GM21576 (cell line): ENCODE data around the gene CACFD1.

Source experiments
- ATAC-seq: cut with Tn5 transposase; IDR thresholded peaks from one replicate; pipeline ENCODE4 v1.9.1; 2021; ENCODE audit warnings: mild to moderate bottlenecking, moderate library complexity; ENCODE audit not compliant: unreplicated experiment

Gene CACFD1

DNA sequence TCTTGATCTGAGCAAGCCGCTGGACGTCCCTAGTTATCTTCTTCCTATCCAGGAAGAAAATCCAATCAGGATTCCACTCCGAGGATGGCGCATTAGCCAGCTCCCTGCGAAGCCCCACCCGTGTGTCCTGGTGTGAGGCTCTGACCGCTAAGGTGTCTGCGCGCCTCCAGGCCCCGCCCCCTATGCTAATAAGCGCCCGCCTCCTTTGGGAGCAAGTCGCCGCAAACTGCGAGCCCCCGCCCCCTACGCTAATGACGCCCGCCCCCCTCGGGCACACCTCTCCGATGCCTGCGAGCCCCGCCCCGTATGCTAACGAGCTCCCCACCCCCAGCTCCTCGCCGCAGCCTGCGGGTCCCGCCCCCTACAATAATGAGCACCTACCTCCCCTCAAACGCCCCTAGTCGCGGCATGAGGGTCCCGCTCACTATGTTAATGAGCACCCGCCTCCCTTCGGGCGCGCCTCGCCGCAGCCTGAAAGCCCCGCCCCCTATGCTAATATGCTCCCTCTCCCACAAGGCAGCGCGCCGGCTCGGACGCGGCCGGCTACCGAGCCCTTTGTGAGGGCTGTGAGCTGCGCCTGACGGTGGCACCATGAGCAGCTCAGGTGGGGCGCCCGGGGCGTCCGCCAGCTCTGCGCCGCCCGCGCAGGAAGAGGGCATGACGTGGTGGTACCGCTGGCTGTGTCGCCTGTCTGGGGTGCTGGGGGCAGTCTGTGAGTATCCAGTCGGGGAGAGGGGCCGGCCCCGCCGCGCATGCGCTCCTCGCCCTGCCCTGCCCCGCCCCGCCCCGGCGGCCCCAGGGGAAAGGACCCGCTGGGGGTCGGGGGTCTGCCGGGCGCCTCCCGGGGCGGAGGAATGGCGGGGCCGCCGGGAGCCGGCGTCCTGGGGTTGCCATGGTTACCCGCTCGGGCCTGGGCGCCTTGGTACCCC, at the start of gene CACFD1:
TSS of gene CACFD1 (plus strand) at position 503 of the 929 bp plus-strand sequence. CDS start at position 592, 89 bp downstream.
- peak; percentile 68 for ATAC-seq

DNA sequence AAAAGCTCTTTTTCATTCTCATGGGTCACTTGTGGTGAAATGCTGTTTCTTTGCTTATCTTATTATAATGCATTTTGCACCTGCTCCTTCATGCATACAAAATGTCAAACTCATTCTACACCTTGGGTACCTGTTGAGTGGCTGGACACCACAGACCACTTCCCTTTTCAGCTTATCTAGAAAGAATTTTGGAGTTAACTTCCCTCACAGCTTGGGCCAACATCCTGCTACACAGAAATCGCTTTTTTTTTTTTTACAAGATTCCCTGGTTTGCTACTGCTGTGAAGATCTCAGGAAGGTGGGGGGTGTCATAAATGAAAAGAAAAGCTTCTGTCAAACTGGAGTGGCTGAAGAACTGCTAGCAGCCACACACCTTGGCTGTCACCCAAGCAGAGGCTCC, 44.6 kb upstream of the CACFD1 start:
- ATAC-seq: no peak

DNA sequence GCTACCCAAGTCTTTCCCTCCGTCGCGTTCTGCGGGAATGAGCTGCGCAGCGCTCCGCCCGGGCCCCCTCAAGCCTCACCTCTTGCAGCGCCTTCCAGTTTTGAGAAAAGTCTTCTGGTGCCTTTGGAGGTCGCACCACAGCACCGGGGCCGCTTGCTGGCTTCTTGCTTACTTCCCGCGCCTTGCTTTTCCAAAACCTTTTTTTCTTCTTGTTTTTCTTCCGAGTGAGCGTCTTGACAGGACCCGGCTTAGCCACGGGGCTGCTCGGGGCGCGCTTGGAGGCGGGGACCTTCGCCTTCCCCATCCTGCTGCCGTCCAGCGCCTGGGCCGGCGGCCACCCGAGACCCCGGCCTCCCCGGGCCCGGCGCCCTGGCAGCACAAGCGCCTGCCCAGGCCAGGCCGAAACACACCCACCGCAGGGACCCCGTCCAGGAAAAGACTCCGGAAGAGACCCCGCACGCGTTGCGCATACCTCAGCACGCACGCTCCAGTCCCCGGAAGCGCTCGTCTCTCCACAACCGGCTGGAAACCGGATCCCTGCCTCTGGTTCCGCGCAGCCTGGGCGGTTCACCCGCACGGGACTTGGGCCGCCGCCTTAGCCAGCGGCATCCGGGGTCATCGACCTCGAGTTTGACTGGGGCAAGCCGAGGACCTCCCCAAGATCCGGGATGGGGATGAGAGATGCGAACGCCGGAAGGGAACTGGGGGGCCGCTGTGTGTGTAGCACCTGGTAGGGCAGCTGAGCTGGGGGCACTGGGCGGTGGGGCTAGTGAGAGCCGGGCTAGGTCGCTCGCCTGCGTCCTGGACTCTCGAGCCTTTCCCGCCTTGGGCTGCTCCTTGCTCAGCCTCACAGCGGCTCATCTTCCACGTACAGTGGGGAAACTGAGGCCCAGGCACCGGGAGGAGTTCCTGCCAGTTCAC, 42.0 kb upstream of the CACFD1 start, which contains the start of gene REXO4:
TSS of gene REXO4 (minus strand) at position 470 of the 921 bp plus-strand sequence. CDS start at position 304, 166 bp downstream.
- peak; percentile 57 for ATAC-seq

DNA sequence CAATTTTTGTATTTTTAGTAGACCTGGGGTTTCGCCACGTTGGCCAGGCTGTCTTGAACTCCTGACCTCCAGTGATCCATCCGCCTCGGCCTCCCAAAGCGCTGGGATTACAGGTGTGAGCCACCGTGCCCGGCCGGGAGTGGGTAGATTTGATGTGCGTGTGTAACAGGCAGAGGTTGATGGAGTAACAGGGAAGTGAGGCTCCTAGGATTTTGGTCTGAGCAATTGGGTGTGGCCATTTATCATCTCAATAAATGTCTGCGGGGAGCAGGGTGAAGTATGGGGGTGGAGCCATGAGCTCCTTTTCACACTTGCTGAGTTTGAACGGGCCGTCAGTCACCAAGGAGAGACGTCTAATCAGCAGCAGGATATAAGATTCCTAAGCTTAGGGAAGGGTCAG, 40.8 kb upstream of the CACFD1 start:
- no peak for ATAC-seq

DNA sequence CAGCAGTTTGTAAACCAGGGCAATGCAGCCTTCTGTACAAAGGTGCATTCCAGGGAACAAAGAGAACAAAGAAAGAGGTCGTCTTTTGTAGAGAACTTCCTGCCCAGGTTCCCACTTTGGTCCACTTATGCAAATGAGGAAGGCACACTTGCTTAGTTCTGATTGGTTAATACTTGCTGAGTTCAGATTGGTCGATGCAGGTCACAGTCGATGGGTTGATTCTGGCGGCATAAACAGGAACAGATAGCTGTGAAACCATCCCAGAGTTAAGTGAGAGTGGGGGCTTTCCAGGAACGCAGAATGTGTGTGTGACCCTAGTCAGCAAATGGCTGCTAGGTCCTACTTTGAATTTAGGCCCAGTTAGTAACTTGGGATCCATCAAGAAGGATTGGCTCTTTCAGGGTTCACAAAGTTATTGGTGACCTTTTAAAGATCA, 39.4 kb upstream of the CACFD1 start:
- ATAC-seq: no peak

DNA sequence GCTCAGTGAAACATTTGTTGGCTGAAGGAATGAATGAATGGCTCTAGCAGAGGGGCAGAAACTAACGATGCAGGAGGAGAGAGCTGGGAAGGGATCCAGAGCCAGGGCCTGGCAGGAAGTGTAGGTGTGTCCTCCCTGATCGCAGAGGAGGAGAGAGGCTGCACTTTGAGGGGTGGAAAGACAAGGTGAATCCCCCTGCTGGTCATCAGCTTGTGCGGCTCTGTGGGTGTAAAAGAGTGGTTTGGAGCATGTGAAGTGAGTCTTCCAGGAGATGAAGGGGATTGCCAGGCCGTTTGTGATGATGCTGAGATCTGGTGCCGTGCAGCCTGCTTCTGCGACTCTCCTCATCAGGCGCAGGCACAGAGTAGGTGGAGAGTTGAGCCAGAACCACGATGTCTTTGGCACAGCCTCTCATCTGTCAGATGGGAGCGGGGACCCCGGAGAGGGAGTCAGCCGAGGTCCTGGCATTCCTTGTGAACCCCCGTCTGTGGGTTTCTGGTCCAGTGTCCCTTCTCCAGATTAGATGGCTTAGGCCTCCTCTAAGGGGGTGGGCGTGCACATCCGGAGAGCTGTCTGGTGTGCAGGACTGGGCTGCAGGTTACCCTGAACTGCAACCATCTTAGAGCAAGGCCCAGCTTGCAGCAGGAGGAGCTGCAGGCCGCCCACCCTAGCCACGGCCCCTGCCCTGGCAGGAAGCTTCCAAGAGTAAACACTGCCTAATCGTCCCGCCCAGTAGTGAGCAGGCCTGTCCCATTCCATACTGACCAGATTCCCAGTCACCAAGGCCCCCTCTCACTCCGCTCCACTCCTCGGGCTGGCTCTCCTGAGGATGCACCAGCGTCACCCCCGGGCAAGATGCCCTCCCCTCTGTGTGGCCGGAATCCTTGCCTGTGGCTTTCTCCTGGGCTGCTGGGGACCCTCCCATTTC, 37.9 kb upstream of the CACFD1 start, which contains the start of gene ADAMTS13:
TSS of gene ADAMTS13 (plus strand) at position 753 of the 928 bp plus-strand sequence. CDS start at position 830, 77 bp downstream.
- ATAC-seq: no peak

DNA sequence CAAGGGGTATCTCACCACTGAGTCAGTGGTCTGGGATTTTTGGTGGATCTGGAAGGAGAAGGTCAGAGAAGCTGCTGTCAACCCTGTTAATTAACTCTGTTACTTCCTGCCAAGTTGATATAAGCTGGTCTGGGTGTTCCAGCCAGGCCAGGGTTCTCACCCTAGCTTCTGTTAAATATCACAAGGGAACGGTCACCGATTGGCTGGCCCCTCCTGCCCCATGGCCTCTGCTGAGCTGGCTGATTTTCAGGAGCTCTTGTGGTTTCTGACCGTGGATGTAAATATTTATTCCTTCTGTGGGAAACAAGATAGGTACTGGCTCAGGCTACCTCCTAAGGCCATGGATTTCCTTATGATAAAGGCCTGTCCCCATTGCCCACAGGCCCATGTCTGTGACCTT, 36.6 kb upstream of the CACFD1 start:
- no peak for ATAC-seq

DNA sequence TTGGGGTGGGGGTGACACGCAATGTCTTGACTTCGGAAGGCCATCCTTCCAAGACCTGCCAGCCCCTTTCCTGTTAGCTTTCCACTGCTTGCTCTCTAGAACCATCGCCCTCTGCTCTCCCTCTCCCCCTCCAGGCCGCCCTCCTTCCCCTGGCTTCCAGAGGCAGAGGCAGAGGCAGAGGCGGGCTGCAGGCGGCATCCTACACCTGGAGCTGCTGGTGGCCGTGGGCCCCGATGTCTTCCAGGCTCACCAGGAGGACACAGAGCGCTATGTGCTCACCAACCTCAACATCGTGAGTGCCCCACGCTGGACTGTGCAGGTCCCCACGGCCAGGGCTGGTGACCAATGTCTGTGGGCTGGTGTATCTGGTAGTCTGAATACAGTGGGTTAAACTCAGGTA, 35.6 kb upstream of the CACFD1 start:
- ATAC-seq: no peak

DNA sequence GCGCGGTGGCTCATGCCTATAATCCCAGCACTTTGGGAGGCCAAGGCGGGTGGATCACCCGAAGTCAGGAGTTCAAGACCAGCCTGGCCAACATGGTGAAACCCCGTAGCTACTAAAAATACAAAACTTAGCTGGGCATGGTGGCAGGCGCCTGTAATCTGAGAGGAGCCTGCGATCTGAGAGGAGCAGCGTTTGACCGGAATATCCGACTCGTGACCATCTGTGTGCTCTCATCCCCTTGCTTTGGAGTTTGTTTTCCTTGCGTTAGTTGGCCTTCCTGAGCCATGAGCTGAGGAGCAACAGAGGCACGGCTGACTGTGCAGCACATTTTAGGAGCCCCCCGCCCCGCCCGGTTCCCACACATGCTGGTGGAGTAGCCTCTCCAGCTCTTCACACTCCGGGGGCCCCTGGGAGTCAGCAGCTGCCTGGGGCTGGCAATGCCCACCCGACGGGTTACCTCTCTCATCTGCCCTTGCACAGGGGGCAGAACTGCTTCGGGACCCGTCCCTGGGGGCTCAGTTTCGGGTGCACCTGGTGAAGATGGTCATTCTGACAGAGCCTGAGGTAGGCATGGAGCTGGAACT, 34.6 kb upstream of the CACFD1 start:
- ATAC-seq: no peak

DNA sequence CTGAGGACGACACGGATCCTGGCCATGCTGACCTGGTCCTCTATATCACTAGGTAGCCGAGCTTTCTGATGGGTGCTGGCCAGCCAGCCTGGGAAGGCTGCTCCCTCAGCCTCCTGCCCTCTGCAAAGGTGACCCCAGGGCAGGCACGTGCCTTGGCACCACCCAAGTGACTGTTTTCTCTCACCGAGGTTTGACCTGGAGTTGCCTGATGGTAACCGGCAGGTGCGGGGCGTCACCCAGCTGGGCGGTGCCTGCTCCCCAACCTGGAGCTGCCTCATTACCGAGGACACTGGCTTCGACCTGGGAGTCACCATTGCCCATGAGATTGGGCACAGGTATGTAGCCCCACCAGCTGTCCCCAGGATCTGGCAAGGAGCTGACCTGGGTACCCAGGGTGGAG, 33.8 kb upstream of the CACFD1 start:
- ATAC-seq: no peak

DNA sequence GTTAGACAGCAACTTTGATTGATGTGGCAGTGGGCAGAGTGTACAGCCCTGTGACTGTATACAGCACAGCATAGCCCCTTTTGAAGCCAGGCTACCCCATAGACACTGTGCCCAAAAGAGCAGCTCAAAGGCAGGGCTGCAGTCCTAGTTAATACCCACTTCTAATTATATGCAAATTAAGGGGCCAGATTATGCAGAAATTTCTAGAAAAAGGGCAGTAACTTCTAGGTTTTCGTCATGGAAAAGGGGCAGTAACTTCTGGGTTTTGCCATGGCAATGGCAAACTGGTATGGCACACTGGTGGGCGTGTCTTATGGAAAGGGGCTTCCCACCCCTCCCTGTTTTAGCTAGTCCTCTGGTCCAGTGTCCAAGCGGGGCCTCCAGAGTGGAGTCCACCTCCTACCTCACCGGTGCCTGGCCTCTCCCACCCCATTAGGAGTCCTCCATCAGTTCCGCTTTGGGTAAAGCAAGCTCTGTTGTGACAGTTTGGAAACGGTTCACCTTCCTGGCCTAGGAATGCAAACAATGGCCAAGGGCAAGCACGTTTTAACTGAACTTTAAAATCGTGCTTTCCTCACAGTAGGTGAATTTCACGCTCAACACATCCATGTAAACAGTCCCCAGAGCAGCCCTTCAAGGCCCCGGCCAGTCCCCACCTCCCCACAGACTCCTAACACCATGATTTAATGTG, 32.0 kb upstream of the CACFD1 start:
- no peak for ATAC-seq

DNA sequence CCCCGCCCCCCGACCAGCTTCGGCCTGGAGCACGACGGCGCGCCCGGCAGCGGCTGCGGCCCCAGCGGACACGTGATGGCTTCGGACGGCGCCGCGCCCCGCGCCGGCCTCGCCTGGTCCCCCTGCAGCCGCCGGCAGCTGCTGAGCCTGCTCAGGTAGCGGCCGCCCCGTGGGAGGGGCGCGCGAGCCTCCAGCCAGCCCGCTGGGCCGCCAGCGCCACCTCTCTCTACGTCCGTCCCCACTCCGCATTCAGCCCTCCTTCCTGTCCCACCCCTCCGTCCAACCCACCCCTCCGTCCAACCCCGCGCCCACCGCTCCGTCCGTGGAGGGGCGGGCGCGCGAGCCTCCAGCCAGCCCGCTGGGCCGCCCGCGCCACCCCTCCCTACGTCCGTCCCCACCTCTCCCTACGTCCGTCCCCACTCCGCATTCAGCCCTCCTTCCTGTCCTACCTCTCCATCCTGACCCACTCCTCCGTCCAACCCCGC, 31.1 kb upstream of the CACFD1 start:
- ATAC-seq: no peak

DNA sequence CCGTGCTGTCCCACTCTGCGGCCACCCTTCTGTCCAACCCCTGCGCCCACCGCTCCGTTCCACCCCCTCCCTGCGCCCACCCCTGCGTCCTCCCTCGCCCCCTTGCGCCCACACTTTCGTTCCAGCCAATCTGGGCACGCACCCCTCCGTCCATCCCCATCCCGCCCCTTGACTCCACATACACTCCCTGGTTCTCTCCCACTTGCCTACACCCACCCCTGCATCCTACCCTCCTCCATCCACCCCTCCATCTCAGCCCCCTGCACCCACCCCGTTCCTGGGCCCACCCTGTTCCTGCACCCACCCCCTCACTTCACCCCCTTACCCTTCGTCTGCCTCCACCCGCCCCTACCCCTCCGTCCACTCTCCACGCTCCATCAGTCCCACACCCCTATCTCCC, 30.6 kb upstream of the CACFD1 start:
- ATAC-seq: no peak

DNA sequence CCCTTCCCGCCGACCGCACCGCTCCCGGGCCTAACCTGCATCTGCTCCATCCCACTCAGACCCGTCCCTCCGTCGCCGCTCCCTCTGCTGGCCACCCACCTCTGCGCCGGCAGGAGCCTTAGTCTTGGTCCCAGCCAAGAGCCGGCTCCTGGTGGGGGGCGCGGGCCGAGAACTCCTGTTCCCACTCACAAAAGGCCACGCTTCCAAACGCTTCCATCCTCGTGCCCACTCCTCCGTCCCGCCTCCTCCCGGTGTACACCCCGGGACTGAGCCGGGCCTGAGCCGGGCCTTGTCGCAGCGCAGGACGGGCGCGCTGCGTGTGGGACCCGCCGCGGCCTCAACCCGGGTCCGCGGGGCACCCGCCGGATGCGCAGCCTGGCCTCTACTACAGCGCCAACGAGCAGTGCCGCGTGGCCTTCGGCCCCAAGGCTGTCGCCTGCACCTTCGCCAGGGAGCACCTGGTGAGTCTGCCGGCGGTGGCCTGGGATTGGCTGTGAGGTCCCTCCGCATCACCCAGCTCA, 30.1 kb upstream of the CACFD1 start:
- ATAC-seq: no peak

DNA sequence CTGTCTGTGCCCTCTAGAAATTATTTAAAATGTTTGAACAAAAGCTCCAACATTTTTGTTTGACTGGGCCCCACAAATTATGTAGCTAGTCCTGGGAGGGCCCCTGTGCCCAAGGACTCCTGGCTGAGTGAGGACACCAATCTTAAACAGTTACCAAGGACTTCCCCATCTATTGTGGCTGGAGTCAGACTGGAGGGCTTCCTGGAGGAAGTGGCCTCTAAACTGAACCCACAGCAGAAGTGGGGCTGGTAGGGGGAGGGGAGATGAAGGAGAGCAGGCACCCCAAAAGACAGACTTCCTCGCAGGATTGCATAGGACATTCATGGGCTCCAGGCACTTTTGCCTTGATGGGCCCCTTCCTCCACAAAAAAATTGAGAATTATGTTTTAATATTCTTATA, 29.5 kb upstream of the CACFD1 start:
- no peak for ATAC-seq

DNA sequence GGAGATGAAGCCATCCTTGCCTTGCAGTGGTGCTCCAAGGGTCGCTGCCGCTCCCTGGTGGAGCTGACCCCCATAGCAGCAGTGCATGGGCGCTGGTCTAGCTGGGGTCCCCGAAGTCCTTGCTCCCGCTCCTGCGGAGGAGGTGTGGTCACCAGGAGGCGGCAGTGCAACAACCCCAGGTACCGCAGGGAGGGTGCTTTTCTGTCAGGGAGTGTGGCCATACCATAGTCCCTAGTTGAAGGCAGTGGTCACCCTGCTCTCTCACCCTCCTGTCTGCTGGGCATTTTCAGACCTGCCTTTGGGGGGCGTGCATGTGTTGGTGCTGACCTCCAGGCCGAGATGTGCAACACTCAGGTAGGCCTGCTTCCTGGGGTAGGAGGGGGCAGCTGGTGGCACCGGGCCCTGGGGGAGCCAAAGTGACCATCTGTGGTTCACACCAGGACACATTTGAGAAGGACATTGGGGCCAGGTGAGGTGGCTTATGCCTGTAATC, 26.4 kb upstream of the CACFD1 start:
- no peak for ATAC-seq

DNA sequence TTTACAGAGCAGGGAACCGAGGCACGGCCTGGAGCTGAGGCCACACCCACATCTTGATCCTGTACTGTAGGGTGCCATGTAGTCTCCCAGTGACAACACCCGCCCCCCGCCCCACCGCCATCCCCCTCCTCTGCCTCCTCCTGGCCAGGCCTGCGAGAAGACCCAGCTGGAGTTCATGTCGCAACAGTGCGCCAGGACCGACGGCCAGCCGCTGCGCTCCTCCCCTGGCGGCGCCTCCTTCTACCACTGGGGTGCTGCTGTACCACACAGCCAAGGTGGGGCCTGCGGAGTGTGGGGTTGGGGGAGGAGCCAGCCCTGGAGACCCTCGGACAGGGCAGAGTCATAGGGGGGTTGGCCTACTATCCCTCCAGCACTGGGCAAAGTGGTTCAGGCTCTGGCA, 23.1 kb upstream of the CACFD1 start:
- no peak for ATAC-seq

DNA sequence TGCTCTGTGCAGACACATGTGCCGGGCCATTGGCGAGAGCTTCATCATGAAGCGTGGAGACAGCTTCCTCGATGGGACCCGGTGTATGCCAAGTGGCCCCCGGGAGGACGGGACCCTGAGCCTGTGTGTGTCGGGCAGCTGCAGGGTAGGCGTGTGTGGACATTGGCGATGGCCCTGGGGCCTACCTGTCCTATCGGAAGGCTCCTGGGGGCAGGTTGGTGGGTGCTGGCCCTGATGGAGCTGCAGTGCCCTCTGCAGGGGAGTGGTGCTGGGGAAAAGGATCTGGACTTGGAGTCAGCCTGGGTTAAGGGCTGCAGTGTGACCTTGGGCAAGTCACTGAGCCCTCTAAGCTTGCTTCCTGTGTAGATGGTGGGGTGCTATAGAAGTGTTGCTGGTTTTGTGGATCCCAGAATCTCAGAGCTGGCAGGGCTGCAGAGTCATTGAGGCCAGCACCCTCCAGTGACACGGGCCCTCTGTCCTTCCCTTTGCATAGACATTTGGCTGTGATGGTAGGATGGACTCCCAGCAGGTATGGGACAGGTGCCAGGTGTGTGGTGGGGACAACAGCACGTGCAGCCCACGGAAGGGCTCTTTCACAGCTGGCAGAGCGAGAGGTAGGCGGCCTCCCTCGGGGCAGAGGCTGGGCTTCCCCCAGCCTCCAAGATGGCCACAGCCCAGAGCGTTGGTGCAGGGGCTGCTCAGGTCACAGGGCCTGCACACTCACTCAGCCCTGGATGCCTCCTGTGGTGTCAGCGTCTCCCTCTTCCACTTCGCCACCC, 21.8 kb upstream of the CACFD1 start:
- no peak for ATAC-seq
